ENCODE results near the gene PI4KA.
"Not testable (repeated sequence)": the region's sequence is repeated elsewhere in the genome, so short reads cannot be mapped to it uniquely, and the experiment has no call there.

DNA sequence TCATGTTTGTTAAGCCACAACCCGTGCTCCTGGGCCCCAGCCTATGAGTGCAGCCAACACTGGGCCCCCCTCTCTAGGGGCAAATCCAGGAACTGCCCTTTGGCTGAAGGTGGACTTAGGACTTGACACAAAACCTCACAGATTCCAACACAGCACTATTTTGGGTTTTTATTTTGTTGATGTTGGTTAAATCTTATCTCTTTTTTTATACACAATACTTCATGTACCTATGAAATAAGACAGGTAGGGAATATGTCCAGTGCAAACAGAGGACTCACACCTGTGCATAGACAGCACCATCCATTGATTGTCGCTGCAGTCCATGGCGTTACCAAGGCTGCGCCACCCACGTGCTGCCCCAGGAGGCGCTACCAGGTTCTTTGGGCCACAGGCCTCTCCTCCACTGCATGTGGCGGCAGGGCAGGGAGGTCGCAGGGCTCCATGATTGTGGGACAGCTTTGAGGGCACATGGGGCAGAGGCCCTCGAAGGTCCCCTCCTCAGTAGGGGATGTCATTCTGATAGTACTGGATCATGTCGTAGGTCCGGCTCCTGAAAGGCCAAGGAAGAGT is 151.0 kb downstream of the PI4KA start:
- TF ChIP-seq, protein P1, sequence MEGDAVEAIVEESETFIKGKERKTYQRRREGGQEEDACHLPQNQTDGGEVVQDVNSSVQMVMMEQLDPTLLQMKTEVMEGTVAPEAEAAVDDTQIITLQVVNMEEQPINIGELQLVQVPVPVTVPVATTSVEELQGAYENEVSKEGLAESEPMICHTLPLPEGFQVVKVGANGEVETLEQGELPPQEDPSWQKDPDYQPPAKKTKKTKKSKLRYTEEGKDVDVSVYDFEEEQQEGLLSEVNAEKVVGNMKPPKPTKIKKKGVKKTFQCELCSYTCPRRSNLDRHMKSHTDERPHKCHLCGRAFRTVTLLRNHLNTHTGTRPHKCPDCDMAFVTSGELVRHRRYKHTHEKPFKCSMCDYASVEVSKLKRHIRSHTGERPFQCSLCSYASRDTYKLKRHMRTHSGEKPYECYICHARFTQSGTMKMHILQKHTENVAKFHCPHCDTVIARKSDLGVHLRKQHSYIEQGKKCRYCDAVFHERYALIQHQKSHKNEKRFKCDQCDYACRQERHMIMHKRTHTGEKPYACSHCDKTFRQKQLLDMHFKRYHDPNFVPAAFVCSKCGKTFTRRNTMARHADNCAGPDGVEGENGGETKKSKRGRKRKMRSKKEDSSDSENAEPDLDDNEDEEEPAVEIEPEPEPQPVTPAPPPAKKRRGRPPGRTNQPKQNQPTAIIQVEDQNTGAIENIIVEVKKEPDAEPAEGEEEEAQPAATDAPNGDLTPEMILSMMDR (IDR thresholded peaks at IDR 0.05) = not testable (repeated sequence)
- TF ChIP-seq EP300 (IDR thresholded peaks at IDR 0.05) = not testable (repeated sequence)

Data from upper lobe of left lung (tissue), 4 donors.